M059J (cell line): ENCODE results near the gene ATPAF2. TPM values are rescaled to one million over a fixed set of nuclear protein-coding genes. Genes with fewer than 3 reads are reported as not detected.
A peak's percentile ranks its signal among the peaks of the same experiment; 100 is the strongest.
"Not testable (repeated sequence)": the region's sequence is repeated elsewhere in the genome, so short reads cannot be mapped to it uniquely, and the experiment has no call there.

Experiments
- DNase-seq: peaks from one replicate; pipeline ENCODE4 v3.0.0-alpha.2; 2012; ENCODE audit warnings: low read depth
- total RNA-seq: library from RNA; depleted of rRNA; stranded (reverse); fragments of >200 nt; shearing (Covaris generic); gene quantifications from 2 replicates; pipeline ENCODE4 v1.2.3, GENCODE V29; 2014

The ATPAF2 gene
- total RNA-seq, 1 experiment from 2014 or later, result 14.4 TPM

GRCh38 chr17:18009609-18010420, 29.2 kb downstream of the ATPAF2 start:
- DNase-seq, result no peak

DNA sequence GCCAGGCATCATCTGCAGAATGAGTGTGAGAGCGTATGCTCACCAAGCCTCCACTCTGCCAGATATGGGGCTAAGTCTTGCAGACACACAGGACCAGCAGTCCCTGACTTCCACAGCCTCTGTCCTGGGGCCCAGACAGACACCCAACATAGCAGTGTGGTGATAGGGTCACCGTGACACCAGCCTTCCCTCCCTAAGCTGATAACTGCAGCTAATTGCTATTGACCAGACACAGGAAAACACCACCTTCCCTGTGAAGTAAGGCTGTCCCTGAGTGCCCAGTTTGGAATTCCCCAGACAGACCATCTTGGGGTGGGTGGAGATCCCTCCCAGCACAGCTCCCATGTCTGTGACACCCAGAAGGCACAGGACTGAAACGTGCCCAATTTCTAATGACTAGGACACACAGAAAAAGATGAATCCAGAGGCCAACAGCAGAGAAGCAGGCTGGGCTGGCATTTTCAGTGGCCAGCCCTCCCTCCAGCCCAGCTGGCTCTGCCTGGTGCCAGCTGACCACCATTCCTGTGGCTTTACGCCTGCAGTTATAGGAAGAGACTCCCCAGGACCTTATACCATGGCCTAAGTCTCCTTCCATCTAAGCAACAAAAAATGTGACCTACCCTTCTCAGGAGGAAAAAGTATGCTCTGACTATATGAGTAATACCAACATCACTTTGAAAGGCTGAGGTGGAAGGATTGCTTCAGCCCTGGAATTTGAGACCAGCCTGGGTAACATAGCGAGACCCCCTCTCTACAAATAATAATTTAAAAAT, 30.3 kb downstream of the ATPAF2 start:
- peak; percentile 89 for DNase-seq

DNA sequence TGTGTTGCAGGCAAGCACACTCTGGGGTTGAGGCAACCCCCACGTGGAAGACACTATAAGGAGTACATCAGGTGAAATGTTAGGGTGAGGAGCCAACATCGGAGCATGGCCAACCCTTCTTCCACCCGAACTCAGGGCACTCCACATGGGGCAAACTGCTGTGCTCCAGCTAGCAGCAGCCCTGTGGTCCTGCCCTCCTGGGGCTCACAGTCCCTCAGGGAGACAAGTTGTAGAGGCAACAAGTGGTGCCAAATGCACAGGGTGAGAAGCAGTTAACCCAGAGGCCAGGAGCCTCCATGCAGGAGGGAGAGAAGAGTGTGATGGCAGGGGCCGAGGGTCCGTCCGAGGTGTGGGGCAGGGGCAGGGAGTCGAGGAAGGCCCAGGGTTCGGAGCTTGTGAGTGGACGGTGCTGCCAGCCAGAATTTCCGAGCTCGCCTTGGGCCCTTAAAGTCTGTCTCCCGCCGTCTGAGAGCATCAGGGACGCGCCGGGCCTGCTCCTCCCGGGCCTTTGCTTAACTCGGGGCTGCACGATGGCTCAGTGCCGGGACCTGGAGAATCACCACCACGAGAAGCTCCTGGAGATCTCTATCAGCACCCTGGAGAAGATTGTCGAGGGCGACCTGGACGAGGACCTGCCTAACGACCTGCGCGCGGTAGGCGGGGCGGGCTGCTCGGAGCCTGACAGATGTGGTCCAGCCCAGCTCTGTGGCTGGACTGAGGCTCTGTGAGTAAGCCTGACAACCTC, 32.3 kb downstream of the ATPAF2 start:
- DNase-seq, result no peak

DNA sequence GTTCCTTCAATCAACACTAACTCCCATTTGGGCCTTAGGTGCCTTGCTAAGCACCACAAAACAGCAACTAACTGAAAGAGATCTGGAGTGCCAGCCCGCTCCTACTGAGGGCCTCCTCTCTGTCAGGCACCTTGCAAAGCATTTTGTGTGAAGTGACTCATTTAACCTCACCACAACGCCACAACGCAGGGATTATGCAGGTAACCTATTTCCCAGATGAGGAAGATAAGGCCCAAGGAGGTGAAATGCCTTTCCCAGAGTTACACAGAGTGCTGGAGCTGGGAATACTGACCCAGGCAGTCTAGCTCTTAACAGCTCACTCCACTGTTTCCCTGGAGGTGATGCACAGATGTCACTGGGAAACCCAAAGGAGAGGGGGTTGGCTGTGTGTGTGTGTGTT, 33.5 kb downstream of the ATPAF2 start:
- peak; percentile 40 for DNase-seq

- no peak for DNase-seq
Observed at GRCh38 chr17:18004884-18005305, 34.1 kb downstream of the ATPAF2 start.

DNA sequence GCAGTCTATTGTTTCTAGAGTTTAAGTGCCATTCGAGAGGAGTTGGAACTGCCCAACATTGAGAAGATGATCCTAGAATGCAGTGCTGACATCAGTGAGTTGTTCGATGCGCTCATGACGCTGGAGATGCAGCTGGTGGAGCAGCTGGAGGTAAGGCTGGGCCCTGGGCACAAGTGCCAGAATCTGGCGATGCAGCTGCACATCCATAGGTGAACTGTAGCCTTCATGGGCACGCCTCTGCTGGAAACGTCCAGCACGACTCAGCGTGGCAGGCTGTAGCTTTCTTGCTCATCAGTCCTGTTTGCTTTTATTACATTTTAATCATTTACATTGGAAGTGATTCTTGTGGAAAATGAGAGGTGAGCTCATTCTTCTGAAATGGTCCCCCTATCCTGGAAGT, 34.6 kb downstream of the ATPAF2 start:
- DNase-seq, result no peak

GRCh38 chr17:18002171-18002570, 36.8 kb downstream of the ATPAF2 start:
- no peak for DNase-seq

DNA sequence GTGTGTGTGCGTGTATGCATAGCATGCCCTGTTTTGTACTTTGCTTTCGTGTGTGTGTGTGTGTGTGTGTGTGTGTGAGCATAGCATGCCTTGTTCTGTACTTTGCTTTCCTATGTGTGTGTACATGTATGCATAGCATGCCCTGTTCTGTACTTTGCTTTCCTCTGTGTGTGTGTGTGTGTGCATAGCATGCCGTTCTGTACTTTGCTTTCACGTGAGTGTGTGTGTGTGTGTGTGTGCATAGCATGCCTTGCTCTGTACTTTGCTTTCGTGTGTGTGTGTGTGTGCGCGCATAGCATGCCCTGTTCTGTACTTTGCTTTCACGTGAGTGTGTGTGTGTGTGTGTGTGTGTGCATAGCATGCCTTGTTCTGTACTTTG, 38.9 kb downstream of the ATPAF2 start:
- no peak for DNase-seq

DNA sequence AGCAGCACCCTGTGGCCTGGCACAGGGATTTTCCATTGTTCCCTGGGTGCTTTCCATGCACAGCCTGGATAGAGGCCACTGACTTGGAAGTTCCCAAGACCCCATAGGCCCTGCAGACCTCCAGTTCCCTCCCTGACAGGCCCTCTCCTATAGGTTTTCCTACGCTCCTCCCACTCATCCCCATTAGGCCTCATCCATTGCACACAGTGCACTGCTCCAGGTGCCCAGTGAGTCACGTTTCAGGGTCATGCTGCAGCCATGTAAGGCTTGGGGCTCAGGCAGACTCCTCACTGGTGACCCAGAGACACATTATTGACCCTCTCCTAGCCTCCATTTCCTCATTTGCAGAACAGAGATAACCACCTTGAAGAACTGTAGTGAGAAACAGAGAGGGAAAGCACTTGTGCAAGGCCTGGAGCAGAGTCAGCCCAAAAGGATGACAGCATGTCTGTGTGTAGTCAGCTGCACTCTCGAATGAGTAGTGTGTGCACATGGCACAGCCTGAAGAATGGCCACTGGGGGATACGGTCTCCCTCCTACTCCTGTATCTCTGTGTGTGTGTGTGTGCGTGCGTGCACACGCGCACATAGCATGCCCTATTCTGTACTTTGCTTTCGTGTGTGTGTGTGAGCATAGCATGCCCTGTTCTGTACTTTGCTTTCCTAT, 39.5 kb downstream of the ATPAF2 start:
- no peak for DNase-seq

GRCh38 chr17:17998934-17999333, 40.0 kb downstream of the ATPAF2 start:
- no peak for DNase-seq

DNA sequence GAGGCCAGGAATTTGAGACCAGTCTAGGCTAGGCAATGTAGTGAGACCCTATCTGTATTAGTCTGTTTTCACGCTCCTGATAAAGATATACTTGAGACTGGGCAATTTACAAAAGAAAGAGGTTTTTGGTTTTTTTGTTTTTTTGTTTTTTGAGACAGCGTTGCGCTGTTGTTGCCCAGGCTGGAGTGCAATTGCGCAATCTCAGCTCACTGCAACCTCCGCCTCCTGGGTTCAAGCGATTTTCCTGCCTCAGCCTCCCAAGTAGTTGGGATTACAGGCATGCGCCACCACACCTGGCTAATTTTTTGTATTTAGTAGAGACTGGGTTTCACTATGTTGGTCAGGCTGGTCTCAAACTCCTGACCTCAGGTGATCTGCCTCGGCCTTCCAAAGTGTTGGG, 43.1 kb downstream of the ATPAF2 start:
- DNase-seq, result not testable (repeated sequence)

DNA sequence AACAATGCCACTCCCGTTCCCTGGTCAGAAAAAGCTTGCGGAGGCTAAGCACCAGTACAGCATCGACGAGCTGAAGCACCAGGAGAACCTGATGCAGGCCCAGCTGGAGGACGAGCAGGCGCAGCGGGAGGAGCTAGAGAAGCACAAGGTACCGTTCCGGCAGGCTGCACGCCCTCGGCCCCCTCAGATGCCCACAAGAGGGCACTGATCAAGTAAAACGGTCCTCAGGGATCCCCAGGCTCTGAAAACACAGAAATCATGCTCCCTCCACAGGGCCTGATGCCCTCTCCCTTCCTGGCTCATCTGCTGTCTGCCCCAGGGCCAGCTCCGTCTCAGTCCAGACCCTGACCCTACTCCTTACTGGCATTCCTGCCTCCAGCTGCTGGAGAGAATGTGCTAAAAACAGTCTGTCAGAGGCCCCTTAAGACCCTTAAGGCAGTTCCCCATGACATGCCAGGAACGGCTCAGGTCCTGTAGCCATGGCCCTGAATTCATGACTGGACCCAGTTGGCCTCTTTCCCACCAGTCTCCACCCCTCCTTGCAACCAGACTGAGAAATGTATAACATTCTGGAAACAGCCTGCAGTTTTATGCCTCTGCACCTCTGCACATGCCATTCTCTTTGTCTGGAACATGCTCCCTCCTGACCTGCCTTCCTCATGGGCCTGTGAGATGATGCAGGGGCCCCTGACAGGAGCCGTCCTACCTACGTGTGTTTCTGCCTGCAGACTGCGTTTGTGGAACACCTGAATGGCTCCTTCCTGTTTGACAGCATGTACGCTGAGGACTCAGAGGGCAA, 44.5 kb downstream of the ATPAF2 start:
- peak; percentile 17 for DNase-seq

- no peak for DNase-seq
Observed at GRCh38 chr17:17993852-17994251, 45.1 kb downstream of the ATPAF2 start.

DNA sequence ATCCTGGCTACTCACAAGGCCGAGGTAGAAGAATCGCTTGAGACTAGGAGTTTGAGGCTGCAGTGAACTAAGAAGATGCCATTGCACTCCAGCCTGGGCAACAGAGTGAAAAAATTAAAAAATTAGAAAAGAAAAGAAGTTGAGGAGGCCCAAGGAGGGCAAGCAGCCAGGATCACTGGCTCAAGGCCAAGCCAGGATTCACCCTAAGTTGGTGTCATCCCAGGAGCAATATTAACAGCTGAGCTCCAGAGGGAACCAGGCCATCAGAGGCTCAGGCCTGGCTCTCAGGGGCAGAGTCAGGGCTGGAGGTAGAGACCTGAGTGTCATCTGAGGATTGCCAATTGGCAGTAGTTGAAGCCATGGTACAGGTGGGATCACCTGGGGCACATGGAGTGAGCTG, 45.6 kb downstream of the ATPAF2 start:
- no peak for DNase-seq

DNA sequence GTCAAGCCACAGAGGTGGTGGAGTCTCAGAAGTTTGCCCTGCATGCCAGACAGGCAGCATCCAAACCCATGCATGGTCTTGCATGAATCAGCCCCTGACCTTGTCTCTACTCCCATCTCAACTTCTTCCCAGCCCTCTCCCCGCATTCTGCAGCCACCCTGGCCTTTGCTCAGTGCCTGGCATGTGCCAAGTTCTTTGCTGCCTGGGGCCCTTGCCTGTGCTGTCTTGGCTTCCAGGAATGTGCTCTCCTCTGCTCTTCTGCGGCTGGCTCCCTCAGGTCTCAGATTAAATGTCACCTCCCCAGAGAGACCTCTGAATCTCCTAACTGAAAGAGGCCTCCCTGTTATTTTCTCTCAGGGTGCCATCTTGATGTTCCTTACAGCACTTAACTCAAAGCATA, 48.7 kb downstream of the ATPAF2 start:
- peak; percentile 96 for DNase-seq

DNA sequence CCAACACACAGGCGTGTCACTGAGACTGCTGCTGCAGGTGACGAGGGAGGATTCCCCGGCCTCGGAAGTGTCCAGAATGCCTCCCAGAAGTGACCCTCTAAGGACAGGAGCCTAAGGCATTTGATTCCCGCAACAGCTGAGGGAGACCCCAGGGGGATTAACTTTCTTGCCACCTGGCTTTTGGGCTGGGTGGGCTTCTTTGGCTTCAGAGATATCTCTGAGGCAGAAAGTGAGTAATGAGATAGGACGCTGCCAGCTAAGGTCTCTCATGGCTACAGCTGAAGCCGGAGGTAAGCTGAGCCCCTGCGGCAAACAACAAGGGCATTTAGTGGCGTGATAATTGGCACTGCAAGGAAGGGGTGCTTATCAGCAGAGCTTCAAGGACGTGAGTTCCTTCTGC, 49.4 kb downstream of the ATPAF2 start:
- DNase-seq, result no peak

- no peak for DNase-seq
Observed at GRCh38 chr17:17989081-17989480, 49.9 kb downstream of the ATPAF2 start.

GRCh38 chr17:17988427-17988945, 50.5 kb downstream of the ATPAF2 start:
- DNase-seq, result no peak

GRCh38 chr17:17987901-17988300, 51.1 kb downstream of the ATPAF2 start:
- no peak for DNase-seq

DNA sequence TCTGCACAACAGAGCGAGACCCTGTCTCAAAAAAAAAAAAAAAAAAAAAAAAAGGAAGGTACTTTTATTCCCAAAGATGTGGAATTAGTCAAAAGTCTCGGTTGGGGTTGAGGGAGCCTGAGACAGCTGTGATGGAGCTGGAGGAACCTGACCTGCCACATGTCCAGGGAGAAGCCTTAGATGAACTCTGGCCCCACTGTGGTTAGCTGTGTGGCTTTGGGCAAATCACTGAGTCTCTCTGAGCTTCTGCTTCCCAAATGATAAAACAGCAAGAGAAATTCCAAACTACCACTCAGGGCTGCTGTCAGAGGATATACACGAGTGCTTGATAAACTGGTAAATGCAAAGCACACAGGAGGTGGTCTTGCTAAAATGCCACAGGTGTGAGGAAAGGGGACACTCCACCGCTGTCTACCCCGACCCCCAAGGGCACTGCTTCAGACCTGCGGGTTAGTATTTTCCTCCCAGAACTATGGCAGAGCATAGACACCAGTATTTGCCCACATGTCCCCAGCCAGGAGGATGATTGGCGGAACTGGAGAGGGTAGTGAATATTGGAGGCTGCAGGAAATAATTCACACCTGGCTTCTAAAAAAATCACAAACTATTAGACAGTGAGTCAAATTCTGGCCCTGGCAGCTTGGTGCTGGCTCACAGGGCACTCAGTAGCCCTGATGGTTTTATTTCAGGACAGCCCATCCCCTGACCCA, 51.6 kb downstream of the ATPAF2 start:
- DNase-seq, result no peak
